GM18873 (cell line): ENCODE data around the gene REPS1.
"Not testable (repeated sequence)": the region's sequence is repeated elsewhere in the genome, so short reads cannot be mapped to it uniquely, and the experiment has no call there.

Experiments
- ATAC-seq: cut with Tn5 transposase; IDR thresholded peaks from one replicate; pipeline ENCODE4 v1.9.1; 2021; ENCODE audit warnings: mild to moderate bottlenecking, moderate library complexity, moderate number of reproducible peaks; ENCODE audit not compliant: unreplicated experiment, low FRiP score

REPS1 gene

GRCh38 chr6:138987643-138988468 lies at the start of gene REPS1:
Gene REPS1 (minus strand): TSS chr6:138988253. CDS start chr6:138987682, 571 bp downstream.
- ATAC-seq, result peak; percentile 83

GRCh38 chr6:139037490-139037889 lies 49.4 kb upstream of the REPS1 start:
- no peak for ATAC-seq

GRCh38 chr6:139030228-139030963 lies 42.3 kb upstream of the REPS1 start:
- ATAC-seq, result peak; percentile 56

GRCh38 chr6:139029470-139030227 lies 41.6 kb upstream of the REPS1 start:
- ATAC-seq, result peak; percentile 29

- ATAC-seq, result peak; percentile 58
Observed at GRCh38 chr6:139028658-139029469, 40.8 kb upstream of the REPS1 start, which contains the start of gene ABRACL. Gene ABRACL (plus strand): TSS chr6:139028745. CDS start chr6:139034161, 5,416 bp downstream.

- ATAC-seq, result peak; percentile 5
Observed at GRCh38 chr6:139028215-139028657, 40.2 kb upstream of the REPS1 start.

- no peak for ATAC-seq
Observed at GRCh38 chr6:139027620-139028182, 39.6 kb upstream of the REPS1 start.

- not testable (repeated sequence) for ATAC-seq
Observed at GRCh38 chr6:139025416-139025815, 37.4 kb upstream of the REPS1 start.

GRCh38 chr6:139020689-139021088 lies 32.6 kb upstream of the REPS1 start:
- no peak for ATAC-seq

GRCh38 chr6:139019722-139020121 lies 31.7 kb upstream of the REPS1 start:
- no peak for ATAC-seq

GRCh38 chr6:139017227-139017626 lies 29.2 kb upstream of the REPS1 start:
- no peak for ATAC-seq

- ATAC-seq, result peak; percentile 66
Observed at GRCh38 chr6:139016337-139017213, 28.5 kb upstream of the REPS1 start.

- no peak for ATAC-seq
Observed at GRCh38 chr6:139014945-139015344, 26.9 kb upstream of the REPS1 start.

GRCh38 chr6:139013185-139013800 lies 25.2 kb upstream of the REPS1 start:
- no peak for ATAC-seq

- ATAC-seq, result no peak
Observed at GRCh38 chr6:139011980-139012379, 23.9 kb upstream of the REPS1 start.

- ATAC-seq, result no peak
Observed at GRCh38 chr6:139010674-139011073, 22.6 kb upstream of the REPS1 start.

GRCh38 chr6:139008117-139008516 lies 20.1 kb upstream of the REPS1 start:
- ATAC-seq, result no peak

GRCh38 chr6:139007428-139007827 lies 19.4 kb upstream of the REPS1 start:
- ATAC-seq, result no peak
